K562 treated with DMSO at 1 percent for 24 hours (cell line): ENCODE measurements around the gene CCDC112. TPM values are rescaled to one million over a fixed set of nuclear protein-coding genes. Genes with fewer than 3 reads are reported as not detected.

Experiments used
- total RNA-seq: library from RNA; unstranded; fragments of 300-600 nt; gene quantifications from 2 replicates; pipeline ENCODE4 v1.2.3, GENCODE V29; 2022; ENCODE audit warnings: low read depth; ENCODE audit not compliant: insufficient read depth

Gene CCDC112, protein sequence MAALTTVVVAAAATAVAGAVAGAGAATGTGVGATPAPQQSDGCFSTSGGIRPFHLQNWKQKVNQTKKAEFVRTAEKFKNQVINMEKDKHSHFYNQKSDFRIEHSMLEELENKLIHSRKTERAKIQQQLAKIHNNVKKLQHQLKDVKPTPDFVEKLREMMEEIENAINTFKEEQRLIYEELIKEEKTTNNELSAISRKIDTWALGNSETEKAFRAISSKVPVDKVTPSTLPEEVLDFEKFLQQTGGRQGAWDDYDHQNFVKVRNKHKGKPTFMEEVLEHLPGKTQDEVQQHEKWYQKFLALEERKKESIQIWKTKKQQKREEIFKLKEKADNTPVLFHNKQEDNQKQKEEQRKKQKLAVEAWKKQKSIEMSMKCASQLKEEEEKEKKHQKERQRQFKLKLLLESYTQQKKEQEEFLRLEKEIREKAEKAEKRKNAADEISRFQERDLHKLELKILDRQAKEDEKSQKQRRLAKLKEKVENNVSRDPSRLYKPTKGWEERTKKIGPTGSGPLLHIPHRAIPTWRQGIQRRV
- total RNA-seq, result 7.8 and 8.4 TPM in 2 replicates

GRCh38 chr5:115296124-115297022 is at the start of gene CCDC112:
TSS of gene CCDC112 (minus strand) at chr5:115296654. CDS start at chr5:115296543, 111 bp downstream.

GRCh38 chr5:115262321-115263077 is 34.0 kb downstream of the CCDC112 start, which contains the start of gene PGGT1B:
TSS of gene PGGT1B (minus strand) at chr5:115262877. CDS start at chr5:115262851, 26 bp downstream.

Other genes with a start within 250 kb of the CCDC112 start
- 0.86 and 1.9 TPM in 2 replicates for gene TRIM36, start 126.7 kb downstream of the CCDC112 start, total RNA-seq
- gene PGGT1B, start 33.8 kb downstream of the CCDC112 start, total RNA-seq, result 11.4 and 12.2 TPM in 2 replicates
- gene FEM1C, start 248.1 kb upstream of the CCDC112 start, total RNA-seq, result 2.8 and 3.1 TPM in 2 replicates